ENCODE measurements around the gene CDC40. TPM values are rescaled to one million over a fixed set of nuclear protein-coding genes. Genes with fewer than 3 reads are reported as not detected.

CDC40 gene
- total and polyA plus RNA-seq, 9 of the 15 experiments (the other 6 are each of a cell fraction or from before 2014, with no cell fraction given), result 9.7 to 26.3 (median 15.7) TPM

- TF ChIP-seq CTCF (IDR thresholded peaks at IDR 0.05 in 2 of 3, conservative IDR thresholded peaks at IDR 0.05 in 1 of 3; ENCODE audit: insufficient read depth in 2 of 3, low read depth in 1 of 3, low read length in 3 of 3) (no peak), CGGBP1 (CRISPR knock-in tag; IDR thresholded peaks at IDR 0.05) (no peak), SOX6 (IDR thresholded peaks at IDR 0.05) (no peak), ZMIZ1 (IDR thresholded peaks at IDR 0.05; ENCODE audit: low read depth in 2 of 2, low read length in 2 of 2) (no peak)
Observed at GRCh38 chr6:110265273-110265672, 85.0 kb downstream of the CDC40 start (continued).

- POLR2A ChIA-PET, result interaction anchor here (2.0 kb wide), 1 partner anchor 12 kb away, joined by 5 read pairs; no protein-coding TSS in a partner anchor
- Histone ChIP-seq H3K27me3 (ENCODE audit: control insufficient read depth in 2 of 2, insufficient read depth in 2 of 2, low read length in 2 of 2) (peaks cover 0 to 4% of the 10 kb centered on the region in 2 experiments; a peak in 2 of 5 replicates), H3K36me3 (ENCODE audit: control insufficient read depth, insufficient read depth, low read length) (no peaks in the 10 kb centered on the region), H3K9ac (ENCODE audit: insufficient read depth in 1 of 2, low read depth in 2 of 2, low read length in 2 of 2) (no peak overlapping the region), H3K4me2 (ENCODE audit: insufficient read depth, low read length) (no peak overlapping the region), H3K9me3 (replicated peaks; ENCODE audit: control insufficient read depth, insufficient read depth, low read depth, low read length) (no peaks in the 10 kb centered on the region), H2AFZ (ENCODE audit: low read depth, low read length) (no peak overlapping the region), H3K27ac (ENCODE audit: extremely low read depth, low read depth, low read length) (no peak overlapping the region), H3K4me1 (replicated peaks in 1 of 2; ENCODE audit: control insufficient read depth in 2 of 2, insufficient read depth in 2 of 2, low read length in 2 of 2) (no peaks in the 10 kb centered on the region), H3K79me2 (ENCODE audit: control insufficient read depth, insufficient read depth, low read length) (no peaks in the 10 kb centered on the region), H3K4me3 (no peak overlapping the region), H4K20me1 (replicated peaks; ENCODE audit: control insufficient read depth, insufficient read depth, low read length) (no peaks in the 10 kb centered on the region), H3K9me1 (ENCODE audit: control insufficient read depth, insufficient read depth, low read length) (no peaks in the 10 kb centered on the region)
- ATAC-seq (no peak), DNase-seq (ENCODE audit: extremely low read depth in 1 of 4, low spot score in 3 of 4) (no peak), FAIRE-seq (no peak)
- in situ Hi-C loops (cut with MboI), result no loop called here
- intact Hi-C loops (cut with micrococcal nuclease), result no loop called here
- BruUV-seq (replicated peaks), result no TSS peak
- CTCF ChIA-PET (ENCODE audit: low intra/inter-chr PET ratio), result no interaction called here
- no peak for TF ChIP-seq POLR2H (tag; IDR thresholded peaks at IDR 0.05; ENCODE audit: low read depth)
- no peak for TF ChIP-seq ZNF668 (CRISPR knock-in tag; IDR thresholded peaks at IDR 0.05)
- TF ChIP-seq TSHZ1 (CRISPR knock-in tag; IDR thresholded peaks at IDR 0.05), result no peak
Observed at GRCh38 chr6:110266996-110267395, 86.8 kb downstream of the CDC40 start.
